Activated CD4-positive, CD25-positive, alpha-beta regulatory T cell treated with anti-CD3 and anti-CD28 coated beads, Interleukin-2, amount 50 U/mL, for 72 hours (primary cell): ENCODE results near the gene KRT6C.
"Not testable (repeated sequence)": the region's sequence is repeated elsewhere in the genome, so short reads cannot be mapped to it uniquely, and the experiment has no call there.

Experiments used
- DNase-seq: peaks from one replicate; pipeline ENCODE4 v3.0.0; 2021

Gene KRT6C

GRCh38 chr12:52499806-52500560 lies 26.4 kb upstream of the KRT6C start:
- no peak for DNase-seq

GRCh38 chr12:52498946-52499345 lies 25.3 kb upstream of the KRT6C start:
- DNase-seq: no peak

- DNase-seq: no peak
Measured at GRCh38 chr12:52497975-52498374, 24.4 kb upstream of the KRT6C start.

GRCh38 chr12:52496590-52497071 lies 23.0 kb upstream of the KRT6C start:
- no peak for DNase-seq

GRCh38 chr12:52496054-52496453 lies 22.4 kb upstream of the KRT6C start:
- no peak for DNase-seq

- no peak for DNase-seq
Measured at GRCh38 chr12:52495389-52495788, 21.8 kb upstream of the KRT6C start.

GRCh38 chr12:52494518-52494917 lies 20.9 kb upstream of the KRT6C start:
- no peak for DNase-seq

- no peak for DNase-seq
Measured at GRCh38 chr12:52494100-52494499, 20.5 kb upstream of the KRT6C start.

GRCh38 chr12:52493172-52493571 lies 19.6 kb upstream of the KRT6C start, which contains the start of gene KRT6A:
TSS of gene KRT6A (minus strand) at chr12:52493257. CDS start at chr12:52493188, 69 bp downstream.
- no peak for DNase-seq

- DNase-seq: not testable (repeated sequence)
Measured at GRCh38 chr12:52492405-52492804, 18.8 kb upstream of the KRT6C start.

GRCh38 chr12:52491495-52491894 lies 17.9 kb upstream of the KRT6C start:
- DNase-seq: not testable (repeated sequence)

- DNase-seq: no peak
Measured at GRCh38 chr12:52488736-52489135, 15.1 kb upstream of the KRT6C start.

- DNase-seq: not testable (repeated sequence)
Measured at GRCh38 chr12:52487744-52488443, 14.3 kb upstream of the KRT6C start.

- DNase-seq: no peak
Measured at GRCh38 chr12:52487211-52487610, 13.6 kb upstream of the KRT6C start.

- no peak for DNase-seq
Measured at GRCh38 chr12:52486166-52487105, 12.8 kb upstream of the KRT6C start.

GRCh38 chr12:52480073-52480472 lies 6.5 kb upstream of the KRT6C start:
- no peak for DNase-seq

- DNase-seq: no peak
Measured at GRCh38 chr12:52477651-52478050, 4.0 kb upstream of the KRT6C start.

GRCh38 chr12:52474212-52474611 lies 607 bp upstream of the KRT6C start:
- no peak for DNase-seq

- DNase-seq: no peak
Measured at GRCh38 chr12:52469853-52470252, 3.8 kb downstream of the KRT6C start.

GRCh38 chr12:52464897-52465296 lies 8.7 kb downstream of the KRT6C start:
- no peak for DNase-seq

GRCh38 chr12:52461693-52462092 lies 11.9 kb downstream of the KRT6C start:
- no peak for DNase-seq

- DNase-seq: no peak
Measured at GRCh38 chr12:52458861-52459260, 14.7 kb downstream of the KRT6C start.

GRCh38 chr12:52455821-52456220 lies 17.8 kb downstream of the KRT6C start:
- DNase-seq: no peak
